Endothelial cell of umbilical vein (primary cell): ENCODE data around the gene BMP8B. TPM values are rescaled to one million over a fixed set of nuclear protein-coding genes. Genes with fewer than 3 reads are reported as not detected.

Source experiments
- BruUV-seq: library from RNA; stranded (reverse); fragments of 400-500 nt; replicated peaks from 2 replicates; lab custom pipeline; 2021; lab: Mats Ljungman, UMichigan
- CTCF ChIA-PET: fragments of 300-600, 350-600 bp; sonication (Branson Sonifier 250); formaldehyde crosslinking; loops from one replicate; lab custom pipeline; 2021; ENCODE audit warnings: antibody characterized with exemption, inconsistent platforms; lab: Charles Lee
- POLR2A ChIA-PET: fragments of 300-600, 350-600 bp; sonication (Branson Sonifier 250); formaldehyde crosslinking; loops from one replicate; lab custom pipeline; 2021; ENCODE audit warnings: antibody characterized with exemption, inconsistent platforms; lab: Charles Lee
- DNase-seq: peaks from one replicate; pipeline ENCODE4 v3.0.0-alpha.2; 2011; ENCODE audit warnings: low read depth, low spot score
- FAIRE-seq: peaks from 2 replicates; lab custom pipeline; 2011; peaks lifted over from hg19 to GRCh38; lab: Jason Lieb, UNC
- H2AFZ ChIP-seq: 2 replicates; pipeline ENCODE4 v1.6.0; 2012; ENCODE audit warnings: low read depth, low read length, control low read depth, inconsistent platforms
- H3K27ac ChIP-seq: 2 replicates; pipeline ENCODE4 v1.5.1; 2011; ENCODE audit warnings: low read depth, mild to moderate bottlenecking, control low read depth, low read length, moderate library complexity; ENCODE audit not compliant: insufficient read depth
- H3K27me3 ChIP-seq, 2 experiments: 2 replicates each; pipeline versions ENCODE4 v1.6.0 to v1.6.1; 2011; ENCODE audit warnings: low read length in 2 of 2, mixed read lengths in 1 of 2; ENCODE audit not compliant: control insufficient read depth in 2 of 2, insufficient read depth in 2 of 2
- H3K36me3 ChIP-seq, 2 experiments: 2 replicates in 1 of 2; 3 replicates in 1 of 2; pipeline ENCODE4 v1.5.1; 2011; ENCODE audit warnings: low read length in 2 of 2, mild to moderate bottlenecking in 1 of 2, moderate library complexity in 1 of 2; ENCODE audit not compliant: control insufficient read depth in 2 of 2, insufficient read depth in 2 of 2; ENCODE audit errors: extremely low read depth in 1 of 2
- H3K4me1 ChIP-seq: 3 replicates; pipeline ENCODE4 v1.5.1; 2011; ENCODE audit warnings: mild to moderate bottlenecking, low read length; ENCODE audit not compliant: control insufficient read depth, insufficient read depth; ENCODE audit errors: extremely low read depth
- H3K4me2 ChIP-seq: 2 replicates; pipeline ENCODE4 v1.6.1; 2011; ENCODE audit warnings: low read length, control low read depth, mixed read lengths; ENCODE audit not compliant: insufficient read depth
- H3K4me3 ChIP-seq, 3 experiments: fragments of 200-600 bp in 1 of 3; sonication (generic), shearing (Covaris generic) in 1 of 3; replicated peaks in 1 of 3; 2 replicates each; pipeline ENCODE4 v1.5.1; 2011 to 2016; ENCODE audit warnings: control low read depth in 3 of 3, low read length in 3 of 3, mild to moderate bottlenecking in 2 of 3, inconsistent platforms in 1 of 3, low read depth in 1 of 3, moderate library complexity in 1 of 3; ENCODE audit not compliant: insufficient read depth in 1 of 3
- H3K79me2 ChIP-seq: 2 replicates; pipeline ENCODE4 v1.6.0; 2012; ENCODE audit warnings: low read length, inconsistent platforms; ENCODE audit not compliant: control insufficient read depth, insufficient read depth
- H3K9ac ChIP-seq: replicated peaks from 2 replicates; pipeline ENCODE3; 2011; ENCODE audit warnings: low read length, control low read depth; ENCODE audit not compliant: insufficient read depth; ENCODE audit errors: extremely low read depth
- H3K9me1 ChIP-seq: replicated peaks from 3 replicates; pipeline ENCODE4 v1.6.0; 2011; ENCODE audit warnings: mild to moderate bottlenecking, low read length; ENCODE audit not compliant: control insufficient read depth, insufficient read depth; ENCODE audit errors: extremely low read depth
- H3K9me3 ChIP-seq: replicated peaks from 2 replicates; pipeline ENCODE4 v1.5.1; 2012; ENCODE audit warnings: low read length, inconsistent platforms; ENCODE audit not compliant: control insufficient read depth, insufficient read depth
- H4K20me1 ChIP-seq: replicated peaks from 2 replicates; pipeline ENCODE3; 2011; ENCODE audit warnings: mild to moderate bottlenecking, low read length; ENCODE audit not compliant: control insufficient read depth, insufficient read depth; ENCODE audit errors: extremely low read depth
- CTCF ChIP-seq, 2 donors: IDR thresholded peaks; 1 replicate in 1 of 2; 2 replicates in 1 of 2; pipeline ENCODE4 v1.5.1; 2011; ENCODE audit warnings: low read length in 2 of 2, mild to moderate bottlenecking in 2 of 2, moderate library complexity in 2 of 2, control low read depth in 1 of 2, inconsistent platforms in 1 of 2, low read depth in 1 of 2; ENCODE audit not compliant: insufficient read depth in 1 of 2; ENCODE audit errors: extremely low read depth in 1 of 2
- EZH2 ChIP-seq: IDR thresholded peaks from 2 replicates; pipeline ENCODE4 v1.6.1; 2012; ENCODE audit warnings: borderline replicate concordance, low read depth, mild to moderate bottlenecking, moderate library complexity, low read length, inconsistent platforms; ENCODE audit not compliant: severe bottlenecking
- FOS ChIP-seq: IDR thresholded peaks from 2 replicates; pipeline ENCODE4 v1.6.1; 2011; ENCODE audit warnings: mild to moderate bottlenecking, low read length, moderate library complexity, borderline replicate concordance; ENCODE audit not compliant: insufficient read depth
- GATA2 ChIP-seq: IDR thresholded peaks from 2 replicates; pipeline ENCODE4 v1.7.0; 2011; ENCODE audit warnings: low read depth, mild to moderate bottlenecking, moderate library complexity, mixed read lengths, low read length; ENCODE audit not compliant: insufficient read length, insufficient read depth
- JUN ChIP-seq: IDR thresholded peaks from 2 replicates; pipeline ENCODE4 v1.6.1; 2011; ENCODE audit warnings: borderline replicate concordance, low read depth; ENCODE audit not compliant: insufficient read length, insufficient read depth
- MYC ChIP-seq: IDR thresholded peaks from one replicate; pipeline ENCODE4 v1.6.1; 2011; ENCODE audit warnings: mild to moderate bottlenecking, low read depth, low read length
- POLR2A ChIP-seq: IDR thresholded peaks from 2 replicates; pipeline ENCODE4 v1.6.1; 2012; ENCODE audit warnings: low read depth, mild to moderate bottlenecking, control low read depth, low read length
- POLR2AphosphoS5 ChIP-seq: IDR thresholded peaks from 2 replicates; pipeline ENCODE4 v1.6.1; 2012; ENCODE audit warnings: low read depth, mild to moderate bottlenecking, control low read depth, low read length, moderate library complexity; ENCODE audit not compliant: insufficient read depth
- dilution Hi-C: fragments of 300-500 bp; cut with MboI; formaldehyde crosslinking; loops from one replicate; pipeline ENCODE4 v1.15.0; 2019; ENCODE audit warnings: low sequenced_read_pairs; ENCODE audit not compliant: extremely low pct_ligation_motif_present
- intact Hi-C: fragments of 100-400 bp; cut with micrococcal nuclease; formaldehyde crosslinking; loops from one replicate; pipeline ENCODE4 v1.10.0; 2022
- polyA plus RNA-seq, 4 experiments: library from polyadenylated mRNA; depleted of rRNA in 3 of 4; stranded (reverse) in 3 of 4; unstranded in 1 of 4; fragments of >200 nt; gene quantifications; 2 replicates each; pipeline versions ENCODE4 v1.2.1 to v1.2.3, GENCODE V29; 2011 to 2012; ENCODE audit warnings: missing spikeins in 1 of 4
- total RNA-seq: library from RNA; stranded (reverse); gene quantifications from 2 replicates; pipeline ENCODE4 v1.2.3, GENCODE V29; 2021
- TF ChIP-seq, protein P1 (sequence below): IDR thresholded peaks from 2 replicates; pipeline ENCODE4 v1.6.1; 2011; ENCODE audit not compliant: insufficient read depth, insufficient read length

Gene BMP8B
- total and polyA plus RNA-seq, 2 donors (not counting 3 experiments of a cell fraction or from before 2014, with no cell fraction given) = 0.07 TPM; not detected in 1

DNA sequence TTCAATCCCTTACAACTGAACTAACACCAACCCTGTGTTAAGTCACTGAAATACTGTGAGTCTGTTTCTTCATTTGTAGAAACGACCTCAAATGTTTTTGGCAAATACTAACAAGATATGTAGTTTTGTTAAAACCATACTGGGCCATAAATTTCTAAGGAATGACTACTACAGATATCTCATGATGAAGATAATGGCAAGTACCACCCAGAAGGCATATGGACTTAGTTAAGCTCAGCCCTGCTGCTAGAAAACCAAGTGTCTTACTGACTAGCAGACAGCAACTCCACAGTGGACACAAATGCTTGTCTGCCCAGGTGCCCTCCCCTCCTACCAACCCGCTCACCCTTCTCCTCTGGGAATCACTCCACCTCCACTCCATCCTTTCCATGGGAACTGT, 44.5 kb upstream of the BMP8B start:
- dilution Hi-C loops = no loop called here
- no peak overlapping the region for H2AFZ ChIP-seq
- ChIA-PET CTCF (interaction anchor here (0.6 to 1.0 kb wide), 2 partner anchors 69 to 87 kb away, joined by 3 to 4 read pairs; no protein-coding TSS in a partner anchor), POLR2A (no interaction called here)
- H3K4me2 ChIP-seq = no peak overlapping the region
- no peaks in the 10 kb centered on the region for H3K27me3 ChIP-seq
- BruUV-seq = no TSS peak
- H3K4me3 ChIP-seq = no peak overlapping the region
- H3K4me1 ChIP-seq = no peaks in the 10 kb centered on the region
- no peak for FAIRE-seq
- H3K9ac ChIP-seq = no peak overlapping the region
- H3K9me3 ChIP-seq = no peaks in the 10 kb centered on the region
- no peaks in the 10 kb centered on the region for H3K9me1 ChIP-seq
- no peaks in the 10 kb centered on the region for H4K20me1 ChIP-seq
- peaks cover 0 to 3% of the 10 kb centered on the region in 2 experiments for H3K36me3 ChIP-seq
- intact Hi-C loops = no loop called here
- TF ChIP-seq MYC (no peak), GATA2 (no peak), JUN (no peak), POLR2AphosphoS5 (no peak), POLR2A (no peak), FOS (no peak), CTCF (IDR thresholded peaks at IDR 0.05; ENCODE audit: extremely low read depth in 1 of 2, insufficient read depth in 1 of 2, low read depth in 1 of 2, low read length in 2 of 2) (no peak), EZH2 (no peak)
- TF ChIP-seq, protein P1, sequence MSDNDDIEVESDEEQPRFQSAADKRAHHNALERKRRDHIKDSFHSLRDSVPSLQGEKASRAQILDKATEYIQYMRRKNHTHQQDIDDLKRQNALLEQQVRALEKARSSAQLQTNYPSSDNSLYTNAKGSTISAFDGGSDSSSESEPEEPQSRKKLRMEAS = no peak
- H3K79me2 ChIP-seq = no peaks in the 10 kb centered on the region
- DNase-seq = no peak
- no peak overlapping the region for H3K27ac ChIP-seq
